Stimulated activated CD4-positive, alpha-beta T cell treated with anti-CD3 and anti-CD28 coated beads, TNF-alpha, amount 100 ng/mL, for 48 hours (primary cell): ENCODE results near the gene UFL1.

ENCODE experiments used
- DNase-seq, 3 donors: peaks; one replicate each; pipeline ENCODE4 v3.0.0-alpha.2; 2020; ENCODE audit warnings: low read depth in 3 of 3

The UFL1 gene

DNA sequence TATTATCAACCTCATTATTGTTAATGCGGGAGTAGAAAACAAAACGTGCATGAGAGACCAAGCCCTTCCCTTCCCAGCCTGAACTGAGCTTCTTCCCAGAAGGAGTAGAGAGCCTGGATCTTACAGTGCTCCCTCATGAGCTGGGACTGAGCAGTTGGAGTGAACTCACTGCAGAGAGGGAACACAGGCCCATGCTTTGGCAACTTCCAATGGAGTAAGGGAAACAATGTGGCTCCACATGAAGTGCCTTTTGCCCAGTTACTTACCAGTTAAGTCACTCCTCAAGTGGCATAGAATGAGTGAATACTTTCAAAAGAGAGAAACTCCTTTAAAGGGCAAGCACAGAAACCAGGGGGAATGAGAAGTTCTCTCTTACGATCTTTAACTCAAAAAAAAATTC lies 53.8 kb downstream of the UFL1 start:
- DNase-seq: no peak

DNA sequence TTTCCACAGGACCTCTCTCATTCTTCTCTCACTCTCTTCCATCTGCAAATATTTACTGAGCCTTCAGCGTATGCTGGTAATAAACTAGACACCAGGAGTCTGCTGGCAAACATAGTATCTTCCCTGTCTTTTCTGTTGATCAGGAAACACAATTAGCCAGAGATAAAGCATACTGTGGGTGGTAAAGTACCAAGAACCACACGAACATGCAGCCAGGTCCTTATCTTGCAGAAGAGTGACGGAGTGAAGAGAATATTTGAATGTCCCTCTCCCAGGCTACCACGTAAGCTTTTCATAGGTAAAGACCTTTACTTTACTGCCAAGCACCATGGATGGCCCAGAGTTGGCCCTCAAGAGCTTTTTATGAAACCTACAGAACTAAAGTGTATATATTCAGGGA lies 54.6 kb downstream of the UFL1 start:
- DNase-seq: no peak

DNA sequence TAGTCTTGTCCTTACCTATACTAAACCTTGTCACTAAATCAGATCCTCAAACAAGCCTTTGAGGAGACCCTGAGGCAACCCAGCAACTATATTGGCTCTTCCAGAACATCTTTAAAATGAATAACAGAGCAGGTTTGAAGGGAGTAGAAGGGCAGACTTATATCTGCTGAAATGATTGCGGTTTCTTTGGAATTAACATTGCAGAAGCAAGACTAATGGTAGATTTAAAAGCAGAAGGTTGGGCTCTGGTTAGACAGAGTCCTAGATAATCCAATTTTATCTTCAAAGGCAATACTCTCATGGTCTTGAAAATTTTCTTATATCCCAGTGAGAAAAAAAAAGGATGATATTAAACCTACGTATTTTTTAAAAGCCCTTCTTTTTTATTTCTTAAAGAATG lies 60.4 kb downstream of the UFL1 start:
- no peak for DNase-seq

DNA sequence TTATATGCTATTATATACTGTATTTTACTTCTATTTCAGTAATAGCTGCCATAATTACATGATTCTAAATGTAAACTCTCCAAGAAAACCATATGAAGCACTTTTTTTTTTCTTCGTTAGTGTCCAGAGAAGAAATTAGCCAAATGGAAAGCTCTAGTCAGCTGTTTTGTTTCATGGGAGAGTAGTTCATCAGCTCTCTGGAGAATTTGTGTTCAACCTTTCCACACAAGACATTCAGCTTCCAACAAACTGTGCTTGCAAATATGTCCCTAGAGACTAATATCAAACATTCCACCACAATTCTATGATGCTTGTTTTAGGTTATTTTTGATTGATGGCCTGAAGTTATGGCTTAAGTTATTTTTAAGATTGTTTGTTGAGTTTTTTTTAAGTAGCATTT lies 60.8 kb downstream of the UFL1 start:
- DNase-seq: no peak

DNA sequence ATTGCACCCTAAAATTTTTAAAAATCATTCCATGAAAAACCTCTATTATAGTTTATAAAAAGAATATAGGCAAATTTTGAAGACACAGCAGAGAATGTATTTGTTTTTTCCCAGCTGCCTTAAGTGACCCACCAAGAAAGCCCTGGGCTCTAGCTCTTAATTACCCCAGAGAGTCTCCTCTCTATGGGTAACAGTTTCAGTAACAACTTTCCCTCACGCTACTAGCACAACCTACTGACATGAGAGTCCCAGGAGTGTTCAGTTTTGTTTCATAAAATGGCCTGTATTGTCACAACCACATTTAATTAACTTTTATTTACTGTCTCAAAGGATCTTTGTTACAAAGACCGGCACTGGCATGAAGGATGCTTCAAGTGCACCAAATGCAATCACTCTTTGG lies 82.8 kb downstream of the UFL1 start:
- no peak for DNase-seq
